ENCODE results near the gene SLC24A5. TPM values are rescaled to one million over a fixed set of nuclear protein-coding genes. Genes with fewer than 3 reads are reported as not detected.

The SLC24A5 gene
- total and polyA plus RNA-seq, 7 donors: 0.36 TPM; not detected in 6

GRCh38 chr15:48168616-48169015 is 47.8 kb downstream of the SLC24A5 start:
- H3K27me3 ChIP-seq: no peaks in the 10 kb centered on the region
- peaks cover 0 to 7% (median 0%) of the 10 kb centered on the region in 4 donors for H3K4me1 ChIP-seq
- H3K9me3 ChIP-seq: no peaks in the 10 kb centered on the region
- DNase-seq: no peak
- intact Hi-C loops (cut with DNase I): no loop called here
- no peak for TF ChIP-seq POLR2A (IDR thresholded peaks at IDR 0.05)
- no peak for TF ChIP-seq CTCF (IDR thresholded peaks at IDR 0.05)
- no peak for TF ChIP-seq POLR2AphosphoS5 (IDR thresholded peaks at IDR 0.05)
- no peak for TF ChIP-seq EP300 (IDR thresholded peaks at IDR 0.05)
- 61 to 63% methylated on average over 3 of the region's 3 CpGs for WGBS, 2 donors
- H3K4me3 ChIP-seq: no peak overlapping the region
- H3K36me3 ChIP-seq: peaks cover 0 to 27% (median 0%) of the 10 kb centered on the region in 4 donors
- no peak overlapping the region for H3K27ac ChIP-seq

GRCh38 chr15:48170981-48171380 is 50.2 kb downstream of the SLC24A5 start:
- WGBS, 2 donors: 89 to 95% methylated on average over 1 of the region's 1 CpG

GRCh38 chr15:48175126-48175525 is 54.3 kb downstream of the SLC24A5 start:
- intact Hi-C loops (cut with DNase I): loop anchor here (5.0 kb wide), 1 partner anchor 157 kb away; the partner anchor contains the start of gene DUT
- WGBS, 2 donors: 95 to 97% methylated on average over 3 of the region's 3 CpGs
- DNase-seq: no peak
- Histone ChIP-seq H3K36me3 (no peaks in the 10 kb centered on the region), H3K4me1 (peaks cover 0 to 21% (median 2%) of the 10 kb centered on the region in 4 donors), H3K4me3 (no peak overlapping the region), H3K27me3 (no peaks in the 10 kb centered on the region), H3K27ac (no peak overlapping the region), H3K9me3 (no peaks in the 10 kb centered on the region)
- no peak for TF ChIP-seq POLR2A (IDR thresholded peaks at IDR 0.05)
- TF ChIP-seq EP300 (IDR thresholded peaks at IDR 0.05): no peak
- TF ChIP-seq CTCF (IDR thresholded peaks at IDR 0.05): no peak
- TF ChIP-seq POLR2AphosphoS5 (IDR thresholded peaks at IDR 0.05): no peak

More at GRCh38 chr15:48170981-48171380, 50.2 kb downstream of the SLC24A5 start:
- DNase-seq: no peak
- TF ChIP-seq POLR2AphosphoS5 (IDR thresholded peaks at IDR 0.05) (no peak), EP300 (IDR thresholded peaks at IDR 0.05) (no peak), CTCF (IDR thresholded peaks at IDR 0.05) (no peak)
- H3K36me3 ChIP-seq: peaks cover 0 to 13% (median 0%) of the 10 kb centered on the region in 4 donors
- H3K27ac ChIP-seq: no peak overlapping the region
- H3K9me3 ChIP-seq: no peaks in the 10 kb centered on the region
- no peaks in the 10 kb centered on the region for H3K27me3 ChIP-seq
- intact Hi-C loops (cut with DNase I): no loop called here
- H3K4me1 ChIP-seq: peaks cover 0 to 9% (median 0%) of the 10 kb centered on the region in 4 donors
- no peak overlapping the region for H3K4me3 ChIP-seq

- H3K4me3 ChIP-seq: no peak overlapping the region
Observed at GRCh38 chr15:48176112-48176511, 55.3 kb downstream of the SLC24A5 start.

More at GRCh38 chr15:48176112-48176511, 55.3 kb downstream of the SLC24A5 start:
- H3K27me3 ChIP-seq: no peaks in the 10 kb centered on the region
- H3K4me1 ChIP-seq: peaks cover 0 to 14% (median 2%) of the 10 kb centered on the region in 4 donors
- no peaks in the 10 kb centered on the region for H3K9me3 ChIP-seq
- peak overlapping the region in 3 of 4 donors; percentile 89 to 94 (median 91) for H3K27ac ChIP-seq
- 86 to 92% methylated on average over 4 of the region's 4 CpGs for WGBS, 2 donors
- intact Hi-C loops (cut with DNase I): loop anchor here (5.0 kb wide), 1 partner anchor 156 kb away; the partner anchor contains the start of gene DUT
- no peak for TF ChIP-seq POLR2A (IDR thresholded peaks at IDR 0.05)
- no peak for TF ChIP-seq EP300 (IDR thresholded peaks at IDR 0.05)
- TF ChIP-seq CTCF (IDR thresholded peaks at IDR 0.05): no peak
- TF ChIP-seq POLR2AphosphoS5 (IDR thresholded peaks at IDR 0.05): no peak
- H3K36me3 ChIP-seq: no peaks in the 10 kb centered on the region
- DNase-seq: no peak

Measured in sigmoid colon (tissue), 7 donors.